ENCODE results near the gene NUTF2. TPM values are rescaled to one million over a fixed set of nuclear protein-coding genes. Genes with fewer than 3 reads are reported as not detected.

NUTF2 gene
- total RNA-seq, 4 donors from 2014 or later = 88.5 to 136 (median 109) TPM

- TF ChIP-seq POLR2A (IDR thresholded peaks at IDR 0.05) = peak in 1 of 2 donors; percentile 63
- no peak for TF ChIP-seq CTCF (IDR thresholded peaks at IDR 0.05)
- WGBS, 2 donors = 0 to 1% methylated on average over 22 to 90 of the region's 90 CpGs
- DNase-seq (ENCODE audit: low spot score in 2 of 2) = peak; percentile 95 to 100
- intact Hi-C loops (cut with DNase I; ENCODE audit: low total_unique reads) = no loop called here
- peak within 1 kb of the TSS; percentile 88 for H3K4me3 ChIP-seq (ENCODE audit: low read depth, poor library complexity, severe bottlenecking)
These were observed 46.4 kb downstream of the NUTF2 start, which contains the start of gene PSKH1 for GRCh38 chr16:67892899-67893742. Gene PSKH1, plus strand, starts transcription at chr16:67893254. Its CDS starts 15,496 bp downstream, at chr16:67908750.

- no peak for DNase-seq (ENCODE audit: low spot score in 2 of 2)
- intact Hi-C loops (cut with DNase I; ENCODE audit: low total_unique reads) = no loop called here
- WGBS, 2 donors = 14 to 16% methylated on average over 14 of the region's 14 CpGs
- no peak for TF ChIP-seq POLR2A (IDR thresholded peaks at IDR 0.05)
- TF ChIP-seq CTCF (IDR thresholded peaks at IDR 0.05) = no peak
- peak overlapping the region; percentile 88 for H3K4me3 ChIP-seq (ENCODE audit: low read depth, poor library complexity, severe bottlenecking)
These were observed 47.1 kb downstream of the NUTF2 start for GRCh38 chr16:67893743-67894399.

GRCh38 chr16:67897231-67897630 lies 50.5 kb downstream of the NUTF2 start:
- no peak overlapping the region for H3K4me3 ChIP-seq (ENCODE audit: low read depth, poor library complexity, severe bottlenecking)
- intact Hi-C loops (cut with DNase I; ENCODE audit: low total_unique reads) = no loop called here
- 67 to 71% methylated on average over 3 of the region's 3 CpGs for WGBS, 2 donors
- TF ChIP-seq CTCF (IDR thresholded peaks at IDR 0.05) = no peak
- TF ChIP-seq POLR2A (IDR thresholded peaks at IDR 0.05) = no peak
- no peak for DNase-seq (ENCODE audit: low spot score in 2 of 2)

- 95 to 97% methylated on average over 5 of the region's 5 CpGs for WGBS, 2 donors
- intact Hi-C loops (cut with DNase I; ENCODE audit: low total_unique reads) = no loop called here
- DNase-seq (ENCODE audit: low spot score in 2 of 2) = no peak
- no peak overlapping the region for H3K4me3 ChIP-seq (ENCODE audit: low read depth, poor library complexity, severe bottlenecking)
- TF ChIP-seq CTCF (IDR thresholded peaks at IDR 0.05) = no peak
These were observed 55.0 kb downstream of the NUTF2 start for GRCh38 chr16:67901734-67902133.

GRCh38 chr16:67902831-67903230 lies 56.1 kb downstream of the NUTF2 start:
- 84 to 97% methylated on average over 4 of the region's 4 CpGs for WGBS, 2 donors
- intact Hi-C loops (cut with DNase I; ENCODE audit: low total_unique reads) = no loop called here
- no peak overlapping the region for H3K4me3 ChIP-seq (ENCODE audit: low read depth, poor library complexity, severe bottlenecking)
- DNase-seq (ENCODE audit: low spot score in 2 of 2) = no peak
- TF ChIP-seq POLR2A (IDR thresholded peaks at IDR 0.05) = no peak
- TF ChIP-seq CTCF (IDR thresholded peaks at IDR 0.05) = no peak

Data from lower leg skin (tissue), 4 donors.